ENCODE measurements around the gene GTSF1L. TPM values are rescaled to one million over a fixed set of nuclear protein-coding genes. Genes with fewer than 3 reads are reported as not detected.

The GTSF1L gene
- total and polyA plus RNA-seq, 9 of the 15 experiments (the other 6 are each of a cell fraction or from before 2014, with no cell fraction given): not detected

- no peak for TF ChIP-seq ZMIZ1 (IDR thresholded peaks at IDR 0.05; ENCODE audit: low read depth in 2 of 2, low read length in 2 of 2)
- peak; percentile 54 for TF ChIP-seq ZNF316 (IDR thresholded peaks at IDR 0.05)
- peak; percentile 78 for TF ChIP-seq MAFG (tag; conservative IDR thresholded peaks at IDR 0.05)
- TF ChIP-seq ARID1B (IDR thresholded peaks at IDR 0.05): peak; percentile 43; the same call in 1 of the 2 replicates
- peak; percentile 57 for TF ChIP-seq MAFF (IDR thresholded peaks at IDR 0.05; ENCODE audit: low read length)
- peak; percentile 81 for TF ChIP-seq NFE2 (IDR thresholded peaks at IDR 0.05; ENCODE audit: low read depth)
- no peak for TF ChIP-seq BACH1 (tag; IDR thresholded peaks at IDR 0.05)
Observed at GRCh38 chr20:43746344-43747137, 19.7 kb upstream of the GTSF1L start (continued).
